ENCODE results near the gene SRGAP1. TPM values are rescaled to one million over a fixed set of nuclear protein-coding genes. Genes with fewer than 3 reads are reported as not detected.

The SRGAP1 gene
- total and polyA plus RNA-seq, 9 of the 15 experiments (the other 6 are each of a cell fraction or from before 2014, with no cell fraction given) = 0.01 to 0.13 (median 0.04) TPM; not detected in 3

DNA sequence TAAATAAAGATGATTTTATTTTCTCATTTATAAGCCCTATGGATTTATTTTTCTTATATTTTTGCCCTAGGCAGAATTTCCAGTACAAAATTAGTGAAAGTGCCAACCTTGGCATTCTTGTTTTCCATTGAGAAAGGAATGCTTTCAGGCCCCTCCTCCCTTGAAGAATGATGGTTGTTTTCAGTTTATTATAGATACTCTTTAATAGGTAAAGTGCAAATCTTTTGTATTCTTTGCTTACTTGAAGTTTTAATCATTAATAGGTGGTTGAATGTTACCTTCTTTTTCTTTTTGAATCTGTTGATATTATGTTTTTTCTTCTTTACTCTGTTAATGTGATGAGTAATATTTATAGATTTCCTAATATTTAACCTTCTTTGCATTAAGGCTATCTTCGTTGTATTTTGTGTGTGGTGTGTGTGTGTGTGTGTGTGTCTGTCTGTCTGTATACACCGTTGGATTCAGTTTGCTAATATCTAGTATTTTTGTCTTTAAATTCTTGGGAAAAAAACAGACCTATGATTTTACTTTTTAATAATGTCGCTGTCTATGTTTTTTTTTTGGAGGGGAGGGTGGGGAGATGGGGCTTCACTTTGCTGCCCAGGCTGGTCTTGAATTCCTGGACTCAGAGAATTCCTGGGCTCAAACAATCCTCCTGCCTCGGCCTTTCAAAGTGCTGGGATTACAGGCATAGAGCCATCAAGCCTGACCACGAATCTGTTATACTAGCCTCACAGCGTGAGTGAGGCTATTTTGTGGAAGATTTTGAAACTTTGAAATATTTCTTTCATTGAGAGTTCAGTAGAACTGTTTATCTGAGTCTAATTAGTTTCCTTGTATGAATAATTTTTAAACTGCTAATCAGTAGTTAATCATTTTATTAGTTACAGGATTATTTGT lies 13.5 kb downstream of the SRGAP1 start:
- Histone ChIP-seq H3K27me3 (ENCODE audit: control insufficient read depth in 2 of 2, insufficient read depth in 2 of 2, low read length in 2 of 2) (peaks cover 0 to 6% of the 10 kb centered on the region in 2 experiments; a peak in 2 of 5 replicates), H3K27ac (ENCODE audit: extremely low read depth, low read depth, low read length) (no peak overlapping the region), H3K4me1 (replicated peaks in 1 of 2; ENCODE audit: control insufficient read depth in 2 of 2, insufficient read depth in 2 of 2, low read length in 2 of 2) (no peaks in the 10 kb centered on the region), H3K9ac (ENCODE audit: insufficient read depth in 1 of 2, low read depth in 2 of 2, low read length in 2 of 2) (no peak overlapping the region), H3K9me1 (ENCODE audit: control insufficient read depth, insufficient read depth, low read length) (no peaks in the 10 kb centered on the region), H3K4me2 (ENCODE audit: insufficient read depth, low read length) (no peak overlapping the region), H3K4me3 (no peak overlapping the region), H2AFZ (ENCODE audit: low read depth, low read length) (no peak overlapping the region), H3K79me2 (ENCODE audit: control insufficient read depth, insufficient read depth, low read length) (no peaks in the 10 kb centered on the region), H4K20me1 (replicated peaks; ENCODE audit: control insufficient read depth, insufficient read depth, low read length) (no peaks in the 10 kb centered on the region), H3K9me3 (replicated peaks; ENCODE audit: control insufficient read depth, insufficient read depth, low read depth, low read length) (no peaks in the 10 kb centered on the region), H3K36me3 (ENCODE audit: control insufficient read depth, insufficient read depth, low read length) (no peaks in the 10 kb centered on the region)
- no peak for ATAC-seq
- intact Hi-C loops (cut with micrococcal nuclease) = no loop called here
- ChIA-PET CTCF (ENCODE audit: low intra/inter-chr PET ratio) (no interaction called here), POLR2A (no interaction called here)
- DNase-seq (ENCODE audit: extremely low read depth in 1 of 4, low spot score in 3 of 4) = no peak
- 2% methylated on average over 6 of the region's 6 CpGs for WGBS (ENCODE audit: insufficient coverage, low coverage, missing lambda C conversion rate)
- no TSS peak for BruUV-seq (replicated peaks)
- peak; percentile 42 for FAIRE-seq
- TF ChIP-seq ZFP91 (CRISPR knock-in tag; IDR thresholded peaks at IDR 0.05) (no peak), MED1 (CRISPR knock-in tag; IDR thresholded peaks at IDR 0.05; ENCODE audit: borderline replicate concordance) (no peak), XRCC4 (IDR thresholded peaks at IDR 0.05; ENCODE audit: extremely low read depth, insufficient read depth, insufficient read length) (no peak), HMG20A (CRISPR knock-in tag; conservative IDR thresholded peaks at IDR 0.05) (no peak), COPS2 (conservative IDR thresholded peaks at IDR 0.05) (no peak), HLTF (IDR thresholded peaks at IDR 0.05) (no peak), ZNF384 (IDR thresholded peaks at IDR 0.05; ENCODE audit: low read depth, low read length) (no peak)
- TF ChIP-seq, protein P1, sequence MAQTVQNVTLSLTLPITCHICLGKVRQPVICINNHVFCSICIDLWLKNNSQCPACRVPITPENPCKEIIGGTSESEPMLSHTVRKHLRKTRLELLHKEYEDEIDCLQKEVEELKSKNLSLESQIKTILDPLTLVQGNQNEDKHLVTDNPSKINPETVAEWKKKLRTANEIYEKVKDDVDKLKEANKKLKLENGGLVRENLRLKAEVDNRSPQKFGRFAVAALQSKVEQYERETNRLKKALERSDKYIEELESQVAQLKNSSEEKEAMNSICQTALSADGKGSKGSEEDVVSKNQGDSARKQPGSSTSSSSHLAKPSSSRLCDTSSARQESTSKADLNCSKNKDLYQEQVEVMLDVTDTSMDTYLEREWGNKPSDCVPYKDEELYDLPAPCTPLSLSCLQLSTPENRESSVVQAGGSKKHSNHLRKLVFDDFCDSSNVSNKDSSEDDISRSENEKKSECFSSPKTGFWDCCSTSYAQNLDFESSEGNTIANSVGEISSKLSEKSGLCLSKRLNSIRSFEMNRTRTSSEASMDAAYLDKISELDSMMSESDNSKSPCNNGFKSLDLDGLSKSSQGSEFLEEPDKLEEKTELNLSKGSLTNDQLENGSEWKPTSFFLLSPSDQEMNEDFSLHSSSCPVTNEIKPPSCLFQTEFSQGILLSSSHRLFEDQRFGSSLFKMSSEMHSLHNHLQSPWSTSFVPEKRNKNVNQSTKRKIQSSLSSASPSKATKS (CRISPR knock-in tag; IDR thresholded peaks at IDR 0.05) = no peak
- TF ChIP-seq, protein P2, sequence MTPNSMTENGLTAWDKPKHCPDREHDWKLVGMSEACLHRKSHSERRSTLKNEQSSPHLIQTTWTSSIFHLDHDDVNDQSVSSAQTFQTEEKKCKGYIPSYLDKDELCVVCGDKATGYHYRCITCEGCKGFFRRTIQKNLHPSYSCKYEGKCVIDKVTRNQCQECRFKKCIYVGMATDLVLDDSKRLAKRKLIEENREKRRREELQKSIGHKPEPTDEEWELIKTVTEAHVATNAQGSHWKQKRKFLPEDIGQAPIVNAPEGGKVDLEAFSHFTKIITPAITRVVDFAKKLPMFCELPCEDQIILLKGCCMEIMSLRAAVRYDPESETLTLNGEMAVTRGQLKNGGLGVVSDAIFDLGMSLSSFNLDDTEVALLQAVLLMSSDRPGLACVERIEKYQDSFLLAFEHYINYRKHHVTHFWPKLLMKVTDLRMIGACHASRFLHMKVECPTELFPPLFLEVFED (CRISPR knock-in tag; conservative IDR thresholded peaks at IDR 0.05) = no peak
- TF ChIP-seq, protein P3, sequence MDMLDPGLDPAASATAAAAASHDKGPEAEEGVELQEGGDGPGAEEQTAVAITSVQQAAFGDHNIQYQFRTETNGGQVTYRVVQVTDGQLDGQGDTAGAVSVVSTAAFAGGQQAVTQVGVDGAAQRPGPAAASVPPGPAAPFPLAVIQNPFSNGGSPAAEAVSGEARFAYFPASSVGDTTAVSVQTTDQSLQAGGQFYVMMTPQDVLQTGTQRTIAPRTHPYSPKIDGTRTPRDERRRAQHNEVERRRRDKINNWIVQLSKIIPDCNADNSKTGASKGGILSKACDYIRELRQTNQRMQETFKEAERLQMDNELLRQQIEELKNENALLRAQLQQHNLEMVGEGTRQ (CRISPR knock-in tag; IDR thresholded peaks at IDR 0.05) = no peak
- in situ Hi-C loops (cut with MboI) = no loop called here

All from K562 (cell line).